Mucosa of rectum (tissue), 2 donors: ENCODE results near the gene LMBR1.
"Not testable (repeated sequence)": the region's sequence is repeated elsewhere in the genome, so short reads cannot be mapped to it uniquely, and the experiment has no call there.

Experiments
- H3K27ac ChIP-seq, 2 donors: one replicate each; pipeline ENCODE4 v1.7.0; 2013; ENCODE audit warnings: inconsistent platforms in 2 of 2, low read depth in 2 of 2, low read length in 2 of 2
- H3K27me3 ChIP-seq, 2 donors: one replicate each; pipeline ENCODE4 v1.7.0; 2013; ENCODE audit warnings: low read length in 2 of 2; ENCODE audit not compliant: control insufficient read depth in 2 of 2, insufficient read depth in 2 of 2
- H3K36me3 ChIP-seq, 2 donors: one replicate each; pipeline ENCODE4 v1.7.0; 2013; ENCODE audit warnings: low read length in 2 of 2; ENCODE audit not compliant: control insufficient read depth in 2 of 2, insufficient read depth in 2 of 2
- H3K4me1 ChIP-seq, 2 donors: one replicate each; pipeline ENCODE4 v1.7.0; 2013; ENCODE audit warnings: low read length in 2 of 2, mild to moderate bottlenecking in 1 of 2; ENCODE audit not compliant: control insufficient read depth in 2 of 2, insufficient read depth in 2 of 2
- H3K4me3 ChIP-seq, 2 donors: one replicate each; pipeline ENCODE4 v1.7.0; 2013; ENCODE audit warnings: low read length in 2 of 2
- H3K9ac ChIP-seq, 2 donors: one replicate each; pipeline ENCODE4 v1.7.0; 2013; ENCODE audit warnings: low read length in 2 of 2, low read depth in 1 of 2, mild to moderate bottlenecking in 1 of 2
- H3K9me3 ChIP-seq, 2 donors: one replicate each; pipeline ENCODE4 v1.7.0; 2013; ENCODE audit warnings: low read length in 2 of 2; ENCODE audit not compliant: control insufficient read depth in 2 of 2
- donor health status: healthy.
- donor health status: Normal muscosa, but diverticular disease.

LMBR1 gene

DNA sequence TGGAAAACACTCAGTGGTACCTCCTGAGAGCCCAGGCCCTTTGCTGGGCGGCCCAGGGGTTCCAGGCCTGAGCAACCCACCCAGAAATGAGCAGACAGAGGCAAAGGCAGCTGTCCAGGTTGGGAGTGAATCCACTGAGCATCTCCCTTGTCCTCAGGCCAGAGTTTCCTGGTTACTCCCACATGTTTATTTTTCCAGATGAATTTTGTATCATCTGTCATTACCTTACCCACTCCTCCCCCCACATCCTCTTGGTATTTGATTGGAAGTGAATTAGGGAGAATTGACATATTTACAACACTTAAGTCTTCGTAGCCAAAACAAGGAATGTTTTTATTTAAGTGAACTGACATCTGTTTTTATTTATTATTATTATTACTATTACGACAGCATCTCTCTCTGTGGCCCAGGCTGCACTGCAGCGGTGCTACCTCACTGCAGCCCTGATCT, 13.2 kb upstream of the LMBR1 start:
- H3K4me3 ChIP-seq: no peak overlapping the region
- H3K9ac ChIP-seq: no peak overlapping the region
- H3K36me3 ChIP-seq: no peaks in the 10 kb centered on the region
- H3K4me1 ChIP-seq: peaks cover 0 to 3% of the 10 kb centered on the region in 2 donors
- H3K27ac ChIP-seq: no peak overlapping the region
- no peaks in the 10 kb centered on the region for H3K9me3 ChIP-seq
- no peaks in the 10 kb centered on the region for H3K27me3 ChIP-seq

DNA sequence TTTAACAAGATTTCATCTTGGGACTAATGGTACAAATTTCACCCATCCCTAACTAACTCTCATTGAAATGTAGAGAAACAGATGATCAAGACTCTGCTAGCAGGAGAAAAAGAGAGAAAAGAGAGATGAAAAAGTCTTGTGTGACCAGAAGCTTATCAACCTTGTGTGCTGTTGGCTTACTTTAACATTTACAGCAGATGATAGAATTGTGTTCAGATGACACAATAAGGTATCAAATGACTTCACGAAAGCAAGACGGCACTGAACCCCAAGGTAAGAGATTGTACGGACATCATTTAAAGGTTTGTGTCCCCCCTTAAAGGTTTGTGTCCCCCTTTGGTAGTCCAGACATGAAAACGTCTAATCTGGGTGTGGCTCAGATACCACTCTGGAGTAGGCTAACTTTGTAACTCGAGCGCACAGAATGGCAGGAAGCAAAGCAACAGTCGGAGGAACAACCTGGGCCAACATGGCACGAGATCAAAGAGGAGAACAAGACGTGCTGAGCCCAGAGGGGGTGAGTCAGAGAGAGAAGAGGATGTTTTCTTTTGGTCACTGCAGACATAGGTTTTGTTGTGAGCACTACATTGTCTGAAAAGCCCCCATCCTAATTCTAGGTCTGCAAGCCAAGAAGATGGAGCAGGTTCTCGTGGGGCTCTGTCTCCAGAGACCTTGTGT, 10.4 kb upstream of the LMBR1 start:
- H3K27me3 ChIP-seq: no peaks in the 10 kb centered on the region
- no peaks in the 10 kb centered on the region for H3K36me3 ChIP-seq
- H3K27ac ChIP-seq: no peak overlapping the region

DNA sequence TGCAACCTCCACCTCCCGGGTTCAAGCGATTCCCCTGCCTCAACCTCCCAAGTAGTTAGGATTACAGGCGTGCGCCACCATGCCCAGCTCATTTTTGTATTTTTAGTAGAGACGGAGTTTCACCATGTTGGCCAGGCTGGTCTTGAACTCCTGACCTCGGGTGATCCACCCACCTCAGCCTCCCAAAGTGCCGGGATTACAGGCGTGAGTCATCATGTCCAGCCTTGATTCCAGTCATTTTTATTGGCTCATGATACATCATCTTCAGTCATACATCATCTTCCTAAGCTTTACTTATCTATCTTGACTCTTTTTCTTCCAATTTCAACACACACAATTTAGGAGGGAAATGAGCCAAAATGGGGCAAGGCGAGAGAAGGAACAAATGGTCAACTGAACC, 7.1 kb upstream of the LMBR1 start:
- not testable (repeated sequence) for H3K9me3 ChIP-seq, H3K9ac ChIP-seq, H3K4me1 ChIP-seq, H3K27ac ChIP-seq, H3K36me3 ChIP-seq, H3K4me3 ChIP-seq, H3K27me3 ChIP-seq

More for the DNA sequence above, 10.4 kb upstream of the LMBR1 start:
- Histone ChIP-seq H3K4me3 (no peak overlapping the region), H3K4me1 (no peaks in the 10 kb centered on the region), H3K9me3 (no peaks in the 10 kb centered on the region), H3K9ac (no peak overlapping the region)

DNA sequence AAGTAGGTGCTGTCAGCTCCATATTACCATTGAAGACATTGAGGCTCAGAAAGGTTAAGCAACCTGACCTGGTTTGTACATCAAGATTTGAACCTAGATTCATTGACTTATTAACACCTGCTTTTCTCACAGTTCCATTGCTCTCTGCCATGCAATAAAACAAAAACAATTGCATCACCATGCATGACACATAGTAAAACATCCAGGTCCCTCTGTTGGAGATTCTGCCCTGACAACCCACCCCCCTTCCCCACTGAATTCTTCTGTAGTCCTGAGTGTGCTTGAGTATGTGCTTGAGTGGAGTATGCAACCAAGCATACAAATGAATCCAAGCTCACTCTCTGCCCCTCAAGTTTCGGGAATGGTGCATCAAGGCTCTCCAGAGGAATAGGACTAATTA, 6.0 kb upstream of the LMBR1 start:
- H3K36me3 ChIP-seq: no peaks in the 10 kb centered on the region

DNA sequence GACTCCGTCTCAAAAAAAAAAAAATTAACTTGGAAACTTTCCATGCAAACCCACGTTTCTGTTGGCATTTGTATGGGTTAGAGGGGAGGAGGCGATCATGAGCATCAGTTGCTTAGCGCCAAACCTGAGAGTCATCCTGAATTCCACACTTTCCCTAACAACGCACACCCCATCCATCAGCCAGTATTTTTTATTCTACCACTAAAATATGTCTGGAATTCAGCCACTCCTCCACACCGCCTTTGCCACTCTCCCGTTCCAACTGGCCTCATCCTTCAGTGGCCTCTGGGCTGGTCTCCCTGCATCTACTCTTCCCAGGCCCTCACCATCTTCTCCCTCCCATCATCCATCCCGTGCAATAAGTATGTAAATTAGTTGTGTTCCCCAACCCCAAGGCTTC, 4.7 kb upstream of the LMBR1 start:
- no peaks in the 10 kb centered on the region for H3K27me3 ChIP-seq
- no peaks in the 10 kb centered on the region for H3K9me3 ChIP-seq
- H3K4me1 ChIP-seq: no peaks in the 10 kb centered on the region
- no peak overlapping the region for H3K27ac ChIP-seq
- H3K36me3 ChIP-seq: no peaks in the 10 kb centered on the region
- no peak overlapping the region for H3K4me3 ChIP-seq
- no peak overlapping the region for H3K9ac ChIP-seq

More for the DNA sequence above, 6.0 kb upstream of the LMBR1 start:
- Histone ChIP-seq H3K4me1 (no peaks in the 10 kb centered on the region), H3K27ac (no peak overlapping the region), H3K27me3 (no peaks in the 10 kb centered on the region), H3K9ac (no peak overlapping the region), H3K4me3 (no peak overlapping the region), H3K9me3 (no peaks in the 10 kb centered on the region)

DNA sequence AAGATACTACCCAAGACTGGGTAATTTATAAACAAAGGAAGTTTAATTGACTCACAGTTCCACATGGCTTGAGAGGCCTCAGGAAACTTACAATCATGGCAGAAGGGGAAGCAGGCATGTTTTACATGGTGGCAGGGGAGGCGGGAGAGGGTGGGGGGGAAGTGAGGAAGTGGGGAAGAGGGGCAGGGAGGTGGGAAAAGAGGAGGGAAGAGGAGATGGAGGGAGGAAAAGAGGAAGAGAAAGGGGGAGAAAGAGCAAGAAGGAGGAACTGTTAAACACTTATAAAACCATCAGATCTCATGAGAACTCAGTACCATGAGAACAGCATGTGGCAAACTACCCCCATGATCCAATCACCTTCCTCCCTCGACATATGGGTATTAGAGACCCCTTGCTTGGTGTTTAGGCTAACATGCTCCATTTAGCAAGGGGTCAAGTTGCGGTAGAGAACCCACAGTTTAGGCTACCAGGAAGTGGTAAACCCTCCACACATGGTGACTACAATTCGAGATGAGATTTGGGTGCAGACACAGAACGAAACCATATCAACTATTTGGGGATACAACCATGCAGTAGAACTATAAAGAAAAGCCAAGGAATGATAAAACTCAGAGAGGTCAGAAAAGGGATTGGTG, 3.5 kb upstream of the LMBR1 start:
- peaks cover 3 to 5% of the 10 kb centered on the region in 2 donors for H3K4me1 ChIP-seq
- no peaks in the 10 kb centered on the region for H3K36me3 ChIP-seq
- H3K4me3 ChIP-seq: no peak overlapping the region
- H3K27me3 ChIP-seq: no peaks in the 10 kb centered on the region
- H3K9me3 ChIP-seq: no peaks in the 10 kb centered on the region
- no peak overlapping the region for H3K27ac ChIP-seq
- H3K9ac ChIP-seq: no peak overlapping the region

DNA sequence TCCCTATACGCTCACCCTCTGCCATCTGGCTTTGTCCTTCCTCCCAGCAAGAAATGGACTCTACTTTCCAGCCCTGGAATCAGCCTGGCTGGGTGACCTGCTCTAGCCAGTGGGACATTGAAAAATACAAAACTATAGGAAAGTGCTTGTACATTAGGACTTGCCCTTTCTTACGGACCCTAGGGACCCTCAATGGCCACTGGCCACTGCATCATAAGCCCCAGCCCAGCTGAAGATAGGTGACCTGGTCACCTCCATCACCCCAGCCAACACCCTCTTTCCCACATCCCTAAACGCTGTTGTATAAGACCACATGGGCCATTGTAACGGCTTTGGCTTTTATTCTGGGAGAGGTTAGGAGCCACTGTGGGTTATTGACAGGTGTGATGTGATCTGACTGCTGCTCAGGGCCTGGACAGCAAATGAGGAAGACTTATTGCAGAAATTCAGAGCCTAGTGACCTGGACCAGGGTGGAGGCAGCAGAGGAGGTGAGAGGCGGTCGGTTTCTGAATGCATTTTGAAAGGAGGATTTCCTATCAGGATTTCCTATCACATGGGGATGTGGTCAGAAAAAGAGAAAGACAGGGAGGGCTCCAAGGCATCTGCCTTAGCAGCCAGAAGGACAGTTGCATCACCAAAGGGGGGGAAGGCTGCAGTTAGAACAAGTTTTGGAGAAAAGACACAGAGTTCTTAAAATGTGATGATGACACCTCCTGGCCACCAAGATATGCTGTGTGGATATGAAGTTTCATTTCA, 2.2 kb upstream of the LMBR1 start:
- Histone ChIP-seq H3K27ac (no peak overlapping the region), H3K4me1 (peaks cover 3 to 5% of the 10 kb centered on the region in 2 donors), H3K9me3 (no peaks in the 10 kb centered on the region), H3K9ac (no peak overlapping the region), H3K27me3 (no peaks in the 10 kb centered on the region), H3K4me3 (no peak overlapping the region), H3K36me3 (no peaks in the 10 kb centered on the region)

DNA sequence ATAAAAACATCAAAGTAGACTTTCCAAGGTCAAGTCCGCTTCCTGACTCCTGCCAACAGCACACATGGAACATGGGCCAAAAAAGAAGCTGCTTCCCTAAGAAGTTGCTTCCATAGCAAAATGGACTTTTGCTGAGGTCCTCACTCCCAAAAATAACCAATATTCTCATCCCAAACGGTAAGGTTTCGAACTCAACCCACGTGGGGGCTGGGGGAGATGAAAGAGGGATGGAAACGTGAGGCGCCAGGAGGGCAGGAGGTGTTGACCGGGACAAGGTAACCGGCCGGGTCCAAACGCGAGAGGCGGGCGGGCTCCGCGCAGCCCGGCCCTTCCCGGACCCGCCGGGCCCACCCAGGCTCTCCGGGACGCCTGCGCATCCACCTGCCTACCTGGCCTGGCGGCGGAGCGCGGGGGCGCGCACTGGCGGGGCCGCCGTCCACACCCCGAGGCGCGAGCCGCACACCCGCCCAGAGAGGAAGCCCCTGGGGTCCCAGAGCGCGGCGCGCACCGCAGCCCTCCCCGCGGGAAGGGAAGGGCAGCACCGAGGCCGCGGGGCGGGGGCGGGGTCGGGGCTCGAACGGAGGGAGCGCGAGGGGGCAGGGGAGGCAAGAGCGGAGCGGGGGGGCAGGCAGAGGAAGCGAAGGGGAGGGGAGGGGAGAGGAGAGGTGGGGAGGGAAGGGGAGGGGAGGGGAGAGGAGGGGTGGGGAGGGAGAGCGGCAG, 742 bp downstream of the LMBR1 start:
- H3K27me3 ChIP-seq: no peaks in the 10 kb centered on the region
- peak overlapping the region; percentile 96 to 98 for H3K27ac ChIP-seq
- no peaks in the 10 kb centered on the region for H3K36me3 ChIP-seq
- H3K9me3 ChIP-seq: no peaks in the 10 kb centered on the region
- H3K4me3 ChIP-seq: peak overlapping the region; percentile 84 to 87
- peak overlapping the region; percentile 70 for H3K9ac ChIP-seq
- H3K4me1 ChIP-seq: peaks cover 3 to 5% of the 10 kb centered on the region in 2 donors

DNA sequence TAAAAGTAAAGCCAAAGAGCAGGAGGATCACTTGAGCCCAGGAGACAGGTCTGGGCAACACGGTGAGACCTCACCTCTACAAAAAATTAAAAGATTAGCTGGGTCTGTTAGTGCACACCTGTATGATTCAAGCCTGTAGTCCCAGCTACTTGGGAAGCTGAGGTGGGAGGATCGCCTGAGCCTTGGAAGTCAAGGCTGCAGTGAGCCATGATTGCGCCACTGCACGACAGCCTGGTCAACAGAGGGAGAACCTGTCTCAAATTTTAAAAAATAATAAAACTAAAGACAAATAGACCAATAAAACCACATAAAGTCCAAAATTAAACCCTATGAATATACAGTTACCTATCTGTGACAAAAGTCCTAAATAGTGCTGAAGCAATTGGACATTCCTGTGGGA, 3.2 kb downstream of the LMBR1 start:
- Histone ChIP-seq H3K4me3 (no peak overlapping the region), H3K36me3 (no peaks in the 10 kb centered on the region), H3K27me3 (no peaks in the 10 kb centered on the region), H3K9me3 (no peaks in the 10 kb centered on the region), H3K4me1 (peaks cover 3 to 5% of the 10 kb centered on the region in 2 donors), H3K27ac (no peak overlapping the region), H3K9ac (no peak overlapping the region)

DNA sequence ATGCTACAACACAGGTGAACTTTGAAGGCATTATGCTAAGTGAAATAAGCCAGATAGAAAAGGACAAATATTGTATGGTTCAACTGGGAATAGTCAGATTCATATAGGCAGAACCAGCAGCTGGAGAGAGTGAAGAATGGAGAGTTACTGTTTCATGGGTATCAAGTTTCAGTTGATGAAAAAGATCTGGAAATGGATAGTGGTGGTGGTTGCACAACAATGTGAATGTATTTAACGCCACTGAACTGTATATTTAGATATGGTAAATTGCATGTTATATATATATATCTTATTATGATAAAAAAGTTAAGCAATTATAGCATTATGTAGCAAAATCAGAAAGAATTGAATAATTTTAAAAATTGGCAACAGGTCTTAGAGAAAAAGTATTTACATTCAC, 3.9 kb downstream of the LMBR1 start:
- H3K9ac ChIP-seq: no peak overlapping the region
- no peaks in the 10 kb centered on the region for H3K36me3 ChIP-seq
- H3K27ac ChIP-seq: no peak overlapping the region

More for the DNA sequence above, 3.9 kb downstream of the LMBR1 start:
- Histone ChIP-seq H3K9me3 (no peaks in the 10 kb centered on the region), H3K4me3 (no peak overlapping the region), H3K4me1 (peaks cover 3 to 5% of the 10 kb centered on the region in 2 donors), H3K27me3 (no peaks in the 10 kb centered on the region)
